ENCODE results near the gene ADAM12. TPM values are rescaled to one million over a fixed set of nuclear protein-coding genes. Genes with fewer than 3 reads are reported as not detected.

ADAM12 gene
- total RNA-seq, 1 donor from 2014 or later, result 8.0 TPM

- H3K27me3 ChIP-seq, result no peaks in the 10 kb centered on the region
- H3K79me2 ChIP-seq (ENCODE audit: low read depth), result no peaks in the 10 kb centered on the region
- no peaks in the 10 kb centered on the region for H3K36me3 ChIP-seq
- Mint-ChIP-seq H3K36me3 (no peaks in the 10 kb centered on the region), H3K4me1 (no peaks in the 10 kb centered on the region), H3K9me3 (peaks cover 23% of the 10 kb centered on the region), H3K4me3 (no peak overlapping the region), H3K27me3 (ENCODE audit: insufficient read depth, low read depth) (no peaks in the 10 kb centered on the region), H3K27ac (no peak overlapping the region)
- no peaks in the 10 kb centered on the region for H3K4me1 ChIP-seq
- no peak for TF ChIP-seq EZH2phosphoT487 (IDR thresholded peaks at IDR 0.05)
- no peak for TF ChIP-seq EZH2 (IDR thresholded peaks at IDR 0.05)
- TF ChIP-seq CTCF (IDR thresholded peaks at IDR 0.05), result no peak
- H3F3A ChIP-seq (ENCODE audit: low read depth), result no peaks in the 10 kb centered on the region
- no peak for DNase-seq (ENCODE audit: low spot score)
- H3K27ac ChIP-seq, result no peak overlapping the region
- no peak overlapping the region for H2AFZ ChIP-seq (replicated peaks)
- H4K20me1 ChIP-seq (ENCODE audit: low read depth), result no peaks in the 10 kb centered on the region
- H3K4me3 ChIP-seq, result no peak overlapping the region
- no peak overlapping the region for H3K4me2 ChIP-seq
- no peak overlapping the region for H3K9ac ChIP-seq
- H3K9me3 ChIP-seq (ENCODE audit: low read depth), result no peaks in the 10 kb centered on the region
These were observed 360.6 kb downstream of the ADAM12 start for GRCh38 chr10:126027692-126028091.

- no peak overlapping the region for H3K4me2 ChIP-seq
- H3K27me3 ChIP-seq, result no peaks in the 10 kb centered on the region
- Mint-ChIP-seq H3K27ac (no peak overlapping the region), H3K27me3 (ENCODE audit: insufficient read depth, low read depth) (peaks cover 2% of the 10 kb centered on the region), H3K4me1 (no peaks in the 10 kb centered on the region), H3K4me3 (no peak overlapping the region), H3K36me3 (no peaks in the 10 kb centered on the region), H3K9me3 (peaks cover 15% of the 10 kb centered on the region)
- no peak overlapping the region for H3K9ac ChIP-seq
- no peak overlapping the region for H3K4me3 ChIP-seq
- no peak for DNase-seq (ENCODE audit: low spot score)
- no peaks in the 10 kb centered on the region for H3K36me3 ChIP-seq
- no peaks in the 10 kb centered on the region for H3K9me3 ChIP-seq (ENCODE audit: low read depth)
- no peak overlapping the region for H3K27ac ChIP-seq
- H4K20me1 ChIP-seq (ENCODE audit: low read depth), result no peaks in the 10 kb centered on the region
- H3K79me2 ChIP-seq (ENCODE audit: low read depth), result no peaks in the 10 kb centered on the region
- H3F3A ChIP-seq (ENCODE audit: low read depth), result no peaks in the 10 kb centered on the region
- no peaks in the 10 kb centered on the region for H3K4me1 ChIP-seq
- no peak overlapping the region for H2AFZ ChIP-seq (replicated peaks)
- no peak for TF ChIP-seq CTCF (IDR thresholded peaks at IDR 0.05)
- no peak for TF ChIP-seq EZH2phosphoT487 (IDR thresholded peaks at IDR 0.05)
- TF ChIP-seq EZH2 (IDR thresholded peaks at IDR 0.05), result no peak
These were observed 365.4 kb downstream of the ADAM12 start for GRCh38 chr10:126022841-126023240.

- Histone ChIP-seq H3K36me3 (no peaks in the 10 kb centered on the region), H2AFZ (replicated peaks) (no peak overlapping the region), H3F3A (ENCODE audit: low read depth) (no peaks in the 10 kb centered on the region), H3K27ac (no peak overlapping the region), H3K27me3 (no peaks in the 10 kb centered on the region), H4K20me1 (ENCODE audit: low read depth) (no peaks in the 10 kb centered on the region), H3K4me1 (no peaks in the 10 kb centered on the region), H3K9me3 (ENCODE audit: low read depth) (no peaks in the 10 kb centered on the region), H3K4me2 (no peak overlapping the region), H3K4me3 (no peak overlapping the region), H3K9ac (no peak overlapping the region), H3K79me2 (ENCODE audit: low read depth) (no peaks in the 10 kb centered on the region)
- no peak for DNase-seq (ENCODE audit: low spot score)
- Mint-ChIP-seq H3K4me1 (no peaks in the 10 kb centered on the region), H3K9me3 (peaks cover 9% of the 10 kb centered on the region), H3K4me3 (no peak overlapping the region), H3K36me3 (no peaks in the 10 kb centered on the region), H3K27ac (no peak overlapping the region), H3K27me3 (ENCODE audit: insufficient read depth, low read depth) (peaks cover 2% of the 10 kb centered on the region)
- TF ChIP-seq EZH2 (IDR thresholded peaks at IDR 0.05) (no peak), CTCF (IDR thresholded peaks at IDR 0.05) (no peak), EZH2phosphoT487 (IDR thresholded peaks at IDR 0.05) (no peak)
These were observed 366.3 kb downstream of the ADAM12 start for GRCh38 chr10:126021833-126022500.
